Measurements from ENCODE around the gene STAP2.

- no peak for TF ChIP-seq CTCF (optimal IDR thresholded peaks at IDR 0.05 in 1 of 3, IDR thresholded peaks at IDR 0.05 in 1 of 3, conservative IDR thresholded peaks at IDR 0.05 in 1 of 3; ENCODE audit: extremely low read depth in 1 of 3, insufficient read depth in 2 of 3, low read length in 3 of 3)
- no peak for TF ChIP-seq EZH2 (IDR thresholded peaks at IDR 0.05; ENCODE audit: low read length)
Measured at GRCh38 chr19:4370418-4371041, 31.9 kb upstream of the STAP2 start.
